NCI-H526 treated with DMSO at 0.1 percent for 48 hours (cell line): ENCODE results near the gene SERPINC1.
"Not testable (repeated sequence)": the region's sequence is repeated elsewhere in the genome, so short reads cannot be mapped to it uniquely, and the experiment has no call there.

ENCODE experiments used
- DNase-seq: peaks from one replicate; lab custom pipeline; 2025; lab: John Stamatoyannopoulos, UW

SERPINC1 gene

DNA sequence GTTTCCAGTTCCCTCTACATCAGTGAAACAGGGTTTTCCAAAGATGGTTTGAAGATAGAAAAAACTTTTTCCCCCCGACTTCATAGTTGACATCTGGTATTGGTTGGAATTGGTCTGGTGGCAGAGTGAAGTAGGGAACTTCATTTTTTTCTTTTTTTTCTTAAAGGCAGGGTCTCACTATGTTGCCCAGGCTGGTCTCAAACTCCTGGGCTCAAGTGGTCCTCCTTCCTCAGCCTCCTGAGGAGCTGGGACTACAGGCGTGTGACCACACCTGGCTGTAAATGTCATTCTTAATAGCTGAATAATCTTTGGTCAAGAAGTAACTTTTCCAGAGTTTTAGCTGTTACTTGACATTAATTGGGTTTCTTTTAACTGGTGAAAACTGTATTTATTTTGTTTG lies 27.2 kb downstream of the SERPINC1 start:
- no peak for DNase-seq

DNA sequence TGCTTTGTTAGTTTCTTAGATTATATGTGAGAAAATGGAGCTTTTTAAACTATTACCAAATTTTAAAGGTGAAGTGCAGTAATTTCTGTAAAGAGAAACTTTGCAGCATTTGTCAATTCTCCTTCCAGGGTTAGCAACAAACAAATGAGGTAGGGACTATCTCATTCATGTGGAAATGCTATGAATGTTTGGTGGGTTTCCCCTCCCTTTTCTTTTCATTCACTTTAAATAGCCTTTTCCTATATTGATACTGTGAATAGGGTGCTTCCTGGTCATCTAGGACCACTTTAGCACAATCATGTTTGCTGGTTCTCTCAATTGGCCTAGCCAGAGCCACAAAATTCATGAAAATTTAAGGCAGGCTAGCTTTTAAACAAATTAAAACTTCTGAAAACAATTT lies 28.4 kb downstream of the SERPINC1 start:
- DNase-seq = no peak

- DNase-seq = no peak
These were observed 29.5 kb downstream of the SERPINC1 start for GRCh38 chr1:173887627-173888026.

GRCh38 chr1:173886746-173887611 lies 30.1 kb downstream of the SERPINC1 start:
- DNase-seq = no peak

GRCh38 chr1:173884701-173885100 lies 32.4 kb downstream of the SERPINC1 start:
- DNase-seq = no peak

GRCh38 chr1:173881117-173881516 lies 36.0 kb downstream of the SERPINC1 start:
- DNase-seq = not testable (repeated sequence)

GRCh38 chr1:173878251-173878650 lies 38.9 kb downstream of the SERPINC1 start:
- DNase-seq = no peak

- no peak for DNase-seq
These were observed 40.4 kb downstream of the SERPINC1 start for GRCh38 chr1:173876732-173877131.

GRCh38 chr1:173871500-173871899 lies 45.6 kb downstream of the SERPINC1 start:
- DNase-seq = no peak

GRCh38 chr1:173871091-173871490 lies 46.0 kb downstream of the SERPINC1 start:
- DNase-seq = no peak

- no peak for DNase-seq
These were observed 46.7 kb downstream of the SERPINC1 start for GRCh38 chr1:173870252-173871075.

GRCh38 chr1:173869021-173869359 lies 48.1 kb downstream of the SERPINC1 start:
- DNase-seq = no peak

DNA sequence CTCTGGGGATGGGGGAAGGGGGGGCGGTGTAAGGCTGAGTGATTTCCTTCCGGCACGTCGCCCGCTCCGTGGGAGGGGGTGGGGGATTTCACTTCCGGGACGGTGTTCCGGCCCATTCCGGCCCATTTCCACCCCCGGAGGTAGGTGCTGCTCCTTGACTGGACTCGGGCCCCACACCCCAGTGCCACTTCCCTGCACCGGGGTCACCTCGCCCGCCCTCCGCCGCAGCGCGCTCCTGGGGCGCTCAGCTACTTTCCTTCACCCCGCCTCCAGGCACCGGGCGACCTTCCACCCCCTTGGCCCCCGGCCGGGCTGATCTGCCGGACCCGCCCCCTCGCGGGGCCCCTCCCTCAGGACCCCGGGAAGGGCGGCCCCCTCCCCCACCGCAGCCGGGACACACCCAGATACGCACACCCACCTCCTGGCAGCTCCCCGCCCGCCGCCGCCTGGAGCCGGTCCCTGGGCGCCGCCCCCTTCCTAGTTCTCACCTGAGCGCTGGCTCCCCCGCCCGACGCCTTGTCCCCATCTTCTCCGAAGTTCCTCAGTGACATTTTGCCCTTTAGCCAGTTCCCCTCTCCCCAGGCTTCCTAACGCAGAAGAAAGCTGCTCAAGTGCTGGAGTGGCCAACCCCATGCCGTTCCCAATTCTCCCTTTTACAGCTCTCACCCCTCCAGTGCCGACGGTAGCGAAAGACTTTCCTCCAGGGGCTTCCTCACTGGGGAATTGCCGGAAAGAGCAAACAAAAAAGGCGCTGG lies 48.7 kb downstream of the SERPINC1 start, which contains the start of gene ZBTB37:
ZBTB37 (plus strand) TSS at position 115 of the 755 bp plus-strand sequence. CDS start 1,846 bp downstream, outside the sequence.
- peak; percentile 97 for DNase-seq

GRCh38 chr1:173867753-173868265 lies 49.3 kb downstream of the SERPINC1 start, which contains the start of gene GAS5:
TSS of gene GAS5 (minus strand) at chr1:173867989.
- DNase-seq = peak; percentile 100

DNA sequence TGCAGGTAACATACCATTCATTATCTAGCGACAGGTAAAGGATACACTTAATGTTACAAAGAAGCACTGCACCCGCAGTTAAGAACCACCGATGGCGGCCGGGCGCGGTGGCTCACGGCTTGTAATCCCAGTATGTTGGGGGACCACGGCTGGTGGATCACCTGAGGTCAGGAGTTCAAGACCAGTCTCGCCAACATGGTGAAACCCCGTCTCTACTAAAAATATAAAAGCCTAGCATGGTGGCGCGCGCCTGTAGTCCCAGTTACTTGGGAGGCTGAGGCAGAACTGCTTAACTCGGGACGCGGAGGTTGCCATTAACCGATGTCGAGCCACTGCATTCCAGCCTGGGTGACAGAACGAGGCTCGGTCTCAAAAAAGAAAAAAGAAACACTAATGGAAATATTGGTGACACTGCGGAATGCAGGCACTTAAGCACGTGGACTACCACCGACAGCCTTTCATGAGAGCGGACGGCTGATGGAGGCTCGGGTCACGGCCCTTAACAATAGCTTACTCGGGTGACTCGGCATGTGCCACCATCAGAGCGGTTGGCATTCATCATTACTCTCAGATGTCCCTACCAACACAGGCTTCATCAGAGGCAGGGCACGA lies 49.9 kb downstream of the SERPINC1 start:
- no peak for DNase-seq

- DNase-seq = no peak
These were observed 50.6 kb downstream of the SERPINC1 start for GRCh38 chr1:173866413-173867115.

DNA sequence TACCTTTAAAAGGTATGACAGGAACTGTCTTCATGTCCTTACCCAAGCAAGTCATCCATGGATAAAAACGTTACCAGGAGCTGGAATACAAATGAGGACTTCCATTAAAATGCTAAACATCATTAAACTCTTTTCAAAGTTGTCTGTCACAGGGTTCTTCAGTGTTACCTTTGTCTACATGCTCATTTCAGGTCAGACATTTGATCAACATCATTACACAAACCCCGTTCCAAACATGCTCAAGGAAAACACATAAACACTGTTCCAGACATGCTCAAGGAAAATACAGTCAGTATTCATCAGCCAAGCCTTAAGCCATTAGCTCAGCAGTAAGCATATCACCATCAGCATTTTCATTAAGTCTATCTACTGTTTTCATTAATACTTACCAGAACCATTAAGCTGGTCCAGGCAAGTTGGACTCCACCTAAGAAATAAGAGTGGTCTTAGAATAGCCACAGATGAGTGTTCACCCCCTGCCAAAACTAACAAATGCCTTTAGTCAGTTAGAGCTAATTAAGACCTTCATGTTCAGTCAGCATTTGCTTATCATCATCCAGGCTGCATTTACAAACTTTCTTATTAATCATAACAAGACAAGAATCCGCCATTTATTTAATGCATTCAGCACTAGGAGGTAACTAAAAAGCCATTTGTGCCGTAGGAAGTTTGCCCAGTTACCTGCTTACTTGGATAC lies 51.5 kb downstream of the SERPINC1 start:
- no peak for DNase-seq

DNA sequence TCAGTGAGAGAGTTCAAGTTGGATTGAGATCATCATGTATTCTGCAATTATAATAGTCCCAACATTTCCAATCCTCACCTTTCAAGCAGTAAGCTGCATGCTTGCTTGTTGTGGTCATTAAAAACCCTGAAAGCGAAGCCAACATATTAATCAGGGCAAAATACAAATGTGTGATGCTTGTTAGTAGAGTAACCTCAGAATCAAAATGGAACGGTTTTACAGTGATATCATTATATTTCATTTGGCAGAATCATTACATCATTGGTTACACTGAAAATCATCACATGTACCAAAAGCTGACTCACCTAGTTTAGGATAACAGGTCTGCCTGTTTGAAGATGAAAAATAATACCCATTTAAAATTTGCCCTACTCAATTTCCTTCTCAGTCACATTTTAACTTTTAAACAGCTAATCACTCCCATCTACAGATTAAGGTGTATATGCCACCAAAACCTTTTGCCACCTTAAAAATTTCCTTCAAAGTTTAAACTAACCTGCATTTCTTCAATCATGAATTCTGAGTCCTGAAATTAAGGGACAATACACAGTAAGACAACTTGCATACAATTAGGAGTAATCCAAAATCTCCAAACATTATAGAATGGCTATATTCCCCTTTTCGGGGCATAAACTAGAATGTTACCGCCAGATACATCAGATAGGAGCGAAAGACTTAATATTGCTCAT lies 52.8 kb downstream of the SERPINC1 start:
- no peak for DNase-seq
